Hepatocyte (in vitro differentiated cells): ENCODE measurements around the gene NFYC.

Experiments
- EZH2 ChIP-seq: fragments of 200-600 bp; sonication (generic); IDR thresholded peaks from 2 replicates; pipeline ENCODE4 v1.6.1; 2016; ENCODE audit warnings: antibody characterized with exemption, mild to moderate bottlenecking, borderline replicate concordance
- EZH2phosphoT487 ChIP-seq: fragments of 200-600 bp; sonication (generic); IDR thresholded peaks from one replicate; pipeline ENCODE4 v1.6.1; 2018; ENCODE audit warnings: antibody characterized with exemption, mild to moderate bottlenecking, low read depth, moderate library complexity; ENCODE audit not compliant: unreplicated experiment, severe bottlenecking
- TF ChIP-seq, protein P1 (sequence below): fragments of 200-600 bp; sonication (generic); IDR thresholded peaks from 2 replicates; pipeline ENCODE4 v1.5.1; 2016; ENCODE audit warnings: antibody characterized with exemption, mild to moderate bottlenecking; ENCODE audit not compliant: poor library complexity

GRCh38 chr1:40755067-40755466 is 63.6 kb downstream of the NFYC start:
- TF ChIP-seq, protein P1, sequence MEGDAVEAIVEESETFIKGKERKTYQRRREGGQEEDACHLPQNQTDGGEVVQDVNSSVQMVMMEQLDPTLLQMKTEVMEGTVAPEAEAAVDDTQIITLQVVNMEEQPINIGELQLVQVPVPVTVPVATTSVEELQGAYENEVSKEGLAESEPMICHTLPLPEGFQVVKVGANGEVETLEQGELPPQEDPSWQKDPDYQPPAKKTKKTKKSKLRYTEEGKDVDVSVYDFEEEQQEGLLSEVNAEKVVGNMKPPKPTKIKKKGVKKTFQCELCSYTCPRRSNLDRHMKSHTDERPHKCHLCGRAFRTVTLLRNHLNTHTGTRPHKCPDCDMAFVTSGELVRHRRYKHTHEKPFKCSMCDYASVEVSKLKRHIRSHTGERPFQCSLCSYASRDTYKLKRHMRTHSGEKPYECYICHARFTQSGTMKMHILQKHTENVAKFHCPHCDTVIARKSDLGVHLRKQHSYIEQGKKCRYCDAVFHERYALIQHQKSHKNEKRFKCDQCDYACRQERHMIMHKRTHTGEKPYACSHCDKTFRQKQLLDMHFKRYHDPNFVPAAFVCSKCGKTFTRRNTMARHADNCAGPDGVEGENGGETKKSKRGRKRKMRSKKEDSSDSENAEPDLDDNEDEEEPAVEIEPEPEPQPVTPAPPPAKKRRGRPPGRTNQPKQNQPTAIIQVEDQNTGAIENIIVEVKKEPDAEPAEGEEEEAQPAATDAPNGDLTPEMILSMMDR = no peak
- TF ChIP-seq EZH2phosphoT487 = no peak
- no peak for TF ChIP-seq EZH2
